Astrocyte of the cerebellum (primary cell): ENCODE measurements around the gene NUSAP1.

ENCODE experiments used
- DNase-seq: peaks from one replicate; pipeline ENCODE4 v3.0.0-alpha.2; 2011; ENCODE audit warnings: low read depth
- H3K4me3 ChIP-seq: 2 replicates; pipeline ENCODE4 v1.5.1; 2011; ENCODE audit warnings: mild to moderate bottlenecking, low read depth, low read length, moderate library complexity
- CTCF ChIP-seq: IDR thresholded peaks from 2 replicates; pipeline ENCODE4 v1.5.1; 2012; ENCODE audit warnings: low read length, low read depth, moderate library complexity, mild to moderate bottlenecking; ENCODE audit errors: missing control alignments
- in situ Hi-C: cut with HindIII; loops from 2 replicates; pipeline ENCODE4 v1.10.0; 2017; ENCODE audit warnings: low sequenced_read_pairs

NUSAP1 gene

DNA sequence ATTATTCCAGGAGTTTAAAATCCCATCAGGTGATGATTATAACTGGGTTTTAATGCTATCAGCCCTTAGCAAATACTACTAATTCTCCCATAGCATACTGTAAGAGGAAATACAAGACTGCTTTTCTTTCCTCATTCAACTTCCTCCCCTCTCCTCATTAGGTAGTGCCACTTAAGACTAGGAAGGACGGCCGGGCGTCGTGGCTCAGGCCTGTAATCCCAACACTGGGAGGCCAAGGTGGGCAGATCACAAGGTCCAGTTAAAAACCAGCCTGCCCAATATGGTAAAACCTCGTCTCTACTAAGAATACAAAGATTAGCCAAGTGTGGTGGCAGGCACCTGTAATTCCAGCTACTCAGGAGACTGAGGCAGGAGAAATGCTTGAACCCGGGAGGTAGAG lies 55.0 kb downstream of the NUSAP1 start:
- no peak for TF ChIP-seq CTCF
- no peak overlapping the region for H3K4me3 ChIP-seq
- no peak for DNase-seq
- in situ Hi-C loops = no loop called here

- DNase-seq = no peak
- in situ Hi-C loops = no loop called here
- H3K4me3 ChIP-seq = no peak overlapping the region
- no peak for TF ChIP-seq CTCF
Observed at GRCh38 chr15:41392659-41393058, 60.0 kb downstream of the NUSAP1 start.

DNA sequence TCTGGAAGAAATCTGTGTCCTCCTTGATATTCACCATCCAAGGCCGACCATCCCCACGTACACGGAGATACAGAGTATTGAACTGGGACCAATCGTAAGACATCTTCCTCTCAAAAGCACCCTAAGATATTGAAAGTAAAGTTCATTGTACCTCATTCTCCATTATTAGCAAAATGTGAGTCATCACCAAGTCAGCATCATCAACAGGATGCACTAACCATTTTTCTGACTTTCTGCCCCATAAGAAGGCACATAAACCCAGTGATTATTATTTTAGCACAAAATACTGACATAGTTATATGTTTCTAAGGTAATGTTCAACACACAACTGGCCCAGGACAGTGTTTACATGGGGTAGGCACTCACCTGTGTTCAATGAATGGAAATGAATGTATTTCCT lies 62.2 kb downstream of the NUSAP1 start:
- in situ Hi-C loops = no loop called here
- no peak for DNase-seq
- TF ChIP-seq CTCF = no peak
- H3K4me3 ChIP-seq = no peak overlapping the region

DNA sequence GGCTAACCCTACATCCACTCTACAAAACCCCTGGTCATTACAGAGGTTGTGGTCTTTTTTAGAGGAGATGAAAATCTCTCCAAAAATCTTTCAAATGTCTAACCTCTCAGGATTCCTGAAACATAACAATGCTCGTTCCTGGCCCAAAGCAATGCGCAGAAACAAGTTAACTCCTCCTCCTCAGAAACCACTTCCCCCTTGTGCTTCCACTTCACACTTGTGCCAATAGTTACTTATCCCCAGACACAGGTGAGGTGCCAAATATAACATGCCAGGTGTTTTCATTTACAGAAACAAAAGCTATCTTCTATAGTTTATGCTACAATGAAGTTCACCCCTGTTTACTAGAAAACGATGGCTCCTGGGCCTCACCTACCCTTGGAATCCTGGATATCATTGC lies 63.4 kb downstream of the NUSAP1 start:
- in situ Hi-C loops = no loop called here
- TF ChIP-seq CTCF = no peak
- H3K4me3 ChIP-seq = no peak overlapping the region
- no peak for DNase-seq

GRCh38 chr15:41401904-41402267 lies 69.2 kb downstream of the NUSAP1 start:
- no peak for TF ChIP-seq CTCF
- H3K4me3 ChIP-seq = peak overlapping the region; percentile 65
- in situ Hi-C loops = no loop called here
- no peak for DNase-seq

DNA sequence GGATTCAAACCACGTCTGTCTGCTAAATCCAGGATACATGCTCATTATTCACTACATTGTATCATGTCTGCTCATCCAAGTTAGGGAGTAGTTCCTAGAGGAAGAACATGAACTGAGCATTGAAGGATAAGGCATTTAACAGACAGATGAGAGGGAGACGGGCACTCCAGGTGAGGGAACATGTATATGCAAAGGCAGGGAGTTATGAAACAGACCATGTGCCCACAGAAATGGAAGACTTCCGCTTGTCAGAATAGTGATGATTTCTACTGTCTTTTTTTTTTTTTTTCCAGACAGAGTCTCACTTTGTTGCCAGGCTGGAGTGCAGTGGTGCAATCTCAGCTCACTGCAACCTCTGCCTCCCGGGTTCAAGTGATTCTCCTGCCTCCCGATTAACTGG lies 74.7 kb downstream of the NUSAP1 start:
- in situ Hi-C loops = no loop called here
- TF ChIP-seq CTCF = no peak
- no peak for DNase-seq
- H3K4me3 ChIP-seq = no peak overlapping the region

DNA sequence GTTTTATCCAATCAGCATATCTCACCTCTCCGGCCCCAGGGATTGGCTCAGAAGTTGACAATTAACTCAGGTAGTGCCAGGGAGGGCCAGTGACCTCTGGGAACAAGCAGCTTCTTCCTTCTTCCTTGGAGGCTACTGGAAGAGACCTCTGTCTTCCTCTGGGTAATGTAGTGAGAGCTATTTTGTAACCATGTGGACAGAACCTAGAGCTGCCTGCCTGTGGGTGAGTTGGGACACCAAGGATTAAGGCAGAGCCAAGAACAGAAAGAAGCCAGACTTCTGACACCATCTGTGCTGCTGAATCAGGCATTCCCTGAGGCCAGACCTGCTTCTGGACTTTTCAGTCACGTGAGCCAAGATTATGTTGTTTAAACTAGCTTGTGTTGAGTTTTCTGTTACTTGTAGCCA lies 75.6 kb downstream of the NUSAP1 start:
- TF ChIP-seq CTCF = no peak
- in situ Hi-C loops = no loop called here
- H3K4me3 ChIP-seq = no peak overlapping the region
- no peak for DNase-seq
